HFFc6 (cell line): ENCODE results near the gene UFD1. TPM values are rescaled to one million over a fixed set of nuclear protein-coding genes. Genes with fewer than 3 reads are reported as not detected.
A peak's percentile ranks its signal among the peaks of the same experiment; 100 is the strongest.

Source experiments
- DNase-seq: peaks from one replicate; pipeline ENCODE4 v3.0.0-alpha.2; 2018
- H3K27ac Mint-ChIP-seq: 2 replicates; pipeline ENCODE4 v1.8.0; 2020; ENCODE audit warnings: mild to moderate bottlenecking, mixed read lengths
- H3K27me3 Mint-ChIP-seq: 2 replicates; pipeline ENCODE4 v1.8.0; 2021; ENCODE audit warnings: mild to moderate bottlenecking, moderate library complexity, mixed read lengths; ENCODE audit not compliant: insufficient read depth
- H3K36me3 Mint-ChIP-seq: 2 replicates; pipeline ENCODE4 v1.8.0; 2021; ENCODE audit warnings: low read depth, mixed read lengths
- H3K4me1 Mint-ChIP-seq: 2 replicates; pipeline ENCODE4 v1.8.0; 2020; ENCODE audit warnings: low read depth, mixed read lengths
- H3K4me3 Mint-ChIP-seq: 2 replicates; pipeline ENCODE4 v1.8.0; 2020; ENCODE audit warnings: mild to moderate bottlenecking, moderate library complexity, mixed read lengths
- H3K9me3 Mint-ChIP-seq: 2 replicates; pipeline ENCODE4 v1.8.0; 2020; ENCODE audit warnings: mild to moderate bottlenecking, mixed read lengths
- CTCF ChIP-seq: fragments of 200-600 bp; sonication (generic); IDR thresholded peaks from 2 replicates; pipeline ENCODE4 v1.5.0; 2021; ENCODE audit warnings: antibody characterized with exemption, mild to moderate bottlenecking
- total RNA-seq, 6 experiments: library from RNA; stranded (reverse); fragmentation: NEBNext Ultra II Directional; extraction: Animal tissue kit (Norgen Biotek cat#: 25700); gene quantifications; 2 replicates in 1 of 6; 3 replicates in 5 of 6; pipeline ENCODE4 v1.2.3, GENCODE V29; 2021

UFD1 gene
- total RNA-seq, 6 experiments from 2014 or later = 94.9 to 134 (median 113) TPM

- DNase-seq = no peak
- Mint-ChIP-seq H3K4me3 (no peak overlapping the region), H3K27ac (no peak overlapping the region), H3K9me3 (no peaks in the 10 kb centered on the region), H3K4me1 (peaks cover 22% of the 10 kb centered on the region), H3K27me3 (no peaks in the 10 kb centered on the region; the same call in 1 of the 2 replicates), H3K36me3 (peaks cover 23% of the 10 kb centered on the region)
- no peak for TF ChIP-seq CTCF
These were observed 74.3 kb downstream of the UFD1 start for GRCh38 chr22:19404676-19405075.

- Mint-ChIP-seq H3K4me1 (peaks cover 19% of the 10 kb centered on the region), H3K4me3 (no peak overlapping the region), H3K27ac (peak overlapping the region; percentile 34; the same call in 1 of the 2 replicates), H3K27me3 (no peaks in the 10 kb centered on the region; the same call in 1 of the 2 replicates), H3K36me3 (peaks cover 21% of the 10 kb centered on the region), H3K9me3 (no peaks in the 10 kb centered on the region)
- TF ChIP-seq CTCF = no peak
- no peak for DNase-seq
These were observed 76.3 kb downstream of the UFD1 start for GRCh38 chr22:19402642-19403191.

GRCh38 chr22:19401483-19401882 lies 77.5 kb downstream of the UFD1 start:
- peaks cover 19% of the 10 kb centered on the region for H3K4me1 Mint-ChIP-seq
- peak overlapping the region; percentile 6; the same call in 1 of the 2 replicates for H3K27ac Mint-ChIP-seq
- H3K9me3 Mint-ChIP-seq = no peaks in the 10 kb centered on the region
- no peak for TF ChIP-seq CTCF
- H3K36me3 Mint-ChIP-seq = peaks cover 21% of the 10 kb centered on the region
- H3K27me3 Mint-ChIP-seq = no peaks in the 10 kb centered on the region; the same call in 1 of the 2 replicates
- DNase-seq = no peak
- H3K4me3 Mint-ChIP-seq = no peak overlapping the region

- no peaks in the 10 kb centered on the region; the same call in 1 of the 2 replicates for H3K27me3 Mint-ChIP-seq
- no peak overlapping the region for H3K27ac Mint-ChIP-seq
- DNase-seq = no peak
- TF ChIP-seq CTCF = no peak
- H3K4me3 Mint-ChIP-seq = no peak overlapping the region
- H3K36me3 Mint-ChIP-seq = peaks cover 16% of the 10 kb centered on the region
- no peaks in the 10 kb centered on the region for H3K9me3 Mint-ChIP-seq
- peaks cover 19% of the 10 kb centered on the region for H3K4me1 Mint-ChIP-seq
These were observed 78.1 kb downstream of the UFD1 start for GRCh38 chr22:19400881-19401280.

Other genes with a start within 250 kb of the UFD1 start
- gene CLTCL1, start 187.5 kb downstream of the UFD1 start, total RNA-seq = 1 to 10 TPM; 6.3 to 9.0 (median 7.3) TPM
- gene HIRA, start 47.5 kb downstream of the UFD1 start, total RNA-seq = 10 to 100 TPM; 26.6 to 30.8 (median 27.4) TPM
- gene MRPL40, start 46.6 kb downstream of the UFD1 start, total RNA-seq = 10 to 100 TPM; 44.6 to 52.6 (median 47.5) TPM
- 10 to 100 TPM; 11.2 to 12.7 (median 12.2) TPM for gene C22orf39, start 31.5 kb downstream of the UFD1 start, total RNA-seq
- gene CDC45, start 727 bp upstream of the UFD1 start, total RNA-seq = 10 to 100 TPM in 5 of 6 experiments, 1 to 10 TPM in 1; 8.8 to 17.4 (median 16.2) TPM
- under 1 TPM in 1 of 6 experiments, not detected in 5; 0.16 TPM for gene CLDN5, start 45.2 kb upstream of the UFD1 start, total RNA-seq
- 10 to 100 TPM in 2 of 6 experiments, 1 to 10 TPM in 4; 4.9 to 13.7 (median 6.5) TPM for gene SEPTIN5, start 235.3 kb upstream of the UFD1 start, total RNA-seq
- 1 to 10 TPM in 1 of 6 experiments, under 1 TPM in 2, not detected in 3; 0.27 to 1.1 (median 0.41) TPM for gene GP1BB, start 244.3 kb upstream of the UFD1 start, total RNA-seq